Keratinocyte (primary cell): ENCODE results near the gene ADAMTS9. TPM values are rescaled to one million over a fixed set of nuclear protein-coding genes. Genes with fewer than 3 reads are reported as not detected.

Experiments
- DNase-seq: peaks from one replicate; pipeline ENCODE4 v3.0.0-alpha.2; 2011; ENCODE audit warnings: low read depth, missing footprints, low spot score
- FAIRE-seq: peaks from 2 replicates; lab custom pipeline; 2011; peaks lifted over from hg19 to GRCh38; lab: Jason Lieb, UNC
- H2AFZ ChIP-seq: 2 replicates; pipeline ENCODE4 v1.6.0; 2012; ENCODE audit warnings: low read length, control low read depth, inconsistent platforms; ENCODE audit not compliant: control insufficient read depth
- H3K27ac ChIP-seq: 2 replicates; pipeline ENCODE4 v1.5.1; 2011; ENCODE audit warnings: low read length; ENCODE audit not compliant: control insufficient read depth, insufficient read depth
- H3K27me3 ChIP-seq: 3 replicates; pipeline ENCODE4 v1.6.0; 2011; ENCODE audit warnings: low read length; ENCODE audit not compliant: control insufficient read depth, insufficient read depth; ENCODE audit errors: extremely low read depth
- H3K36me3 ChIP-seq, 2 experiments: 2 replicates in 1 of 2; 3 replicates in 1 of 2; pipeline ENCODE4 v1.5.1; 2011; ENCODE audit warnings: low read length in 2 of 2, mild to moderate bottlenecking in 1 of 2; ENCODE audit not compliant: control insufficient read depth in 2 of 2, insufficient read depth in 2 of 2; ENCODE audit errors: extremely low read depth in 1 of 2
- H3K4me1 ChIP-seq: 3 replicates; pipeline ENCODE4 v1.5.1; 2011; ENCODE audit warnings: low read length; ENCODE audit not compliant: control insufficient read depth, insufficient read depth; ENCODE audit errors: extremely low read depth
- H3K4me2 ChIP-seq: 3 replicates; pipeline ENCODE4 v1.6.0; 2011; ENCODE audit warnings: low read depth, low read length; ENCODE audit not compliant: control insufficient read depth, insufficient read depth; ENCODE audit errors: extremely low read depth
- H3K4me3 ChIP-seq, 3 experiments: fragments of 200-600 bp in 1 of 3; sonication (generic) in 1 of 3; 2 replicates in 2 of 3; 3 replicates in 1 of 3; pipeline ENCODE4 v1.5.1; 2011 to 2016; ENCODE audit warnings: low read length in 3 of 3, mild to moderate bottlenecking in 3 of 3, control low read depth in 2 of 3, inconsistent platforms in 1 of 3, low read depth in 1 of 3, mixed read lengths in 1 of 3, mixed run types in 1 of 3, moderate library complexity in 1 of 3; ENCODE audit not compliant: control insufficient read depth in 2 of 3, insufficient read depth in 2 of 3; ENCODE audit errors: extremely low read depth in 1 of 3
- H3K79me2 ChIP-seq: 2 replicates; pipeline ENCODE4 v1.6.0; 2012; ENCODE audit warnings: low read length; ENCODE audit not compliant: control insufficient read depth, insufficient read depth
- H3K9ac ChIP-seq: 3 replicates; pipeline ENCODE4 v1.6.0; 2011; ENCODE audit warnings: low read length; ENCODE audit not compliant: control insufficient read depth, insufficient read depth; ENCODE audit errors: extremely low read depth
- H3K9me1 ChIP-seq: 3 replicates; pipeline ENCODE4 v1.6.0; 2011; ENCODE audit warnings: low read length; ENCODE audit not compliant: control insufficient read depth, insufficient read depth; ENCODE audit errors: extremely low read depth
- H3K9me3 ChIP-seq: 2 replicates; pipeline ENCODE4 v1.5.1; 2012; ENCODE audit warnings: low read depth, low read length; ENCODE audit not compliant: control insufficient read depth
- H4K20me1 ChIP-seq: 3 replicates; pipeline ENCODE4 v1.6.0; 2011; ENCODE audit warnings: low read length; ENCODE audit not compliant: control insufficient read depth, insufficient read depth; ENCODE audit errors: extremely low read depth
- CTCF ChIP-seq, 3 experiments: IDR thresholded peaks in 1 of 3; conservative IDR thresholded peaks in 1 of 3; optimal IDR thresholded peaks in 1 of 3; 2 replicates in 2 of 3; 3 replicates in 1 of 3; pipeline versions ENCODE3 to v1.5.1; 2011; ENCODE audit warnings: low read length in 3 of 3, mild to moderate bottlenecking in 3 of 3, moderate library complexity in 2 of 3, control low read depth in 1 of 3, inconsistent platforms in 1 of 3; ENCODE audit not compliant: insufficient read depth in 2 of 3; ENCODE audit errors: extremely low read depth in 1 of 3
- EZH2 ChIP-seq: IDR thresholded peaks from one replicate; pipeline ENCODE4 v1.6.1; 2012; ENCODE audit warnings: inconsistent platforms, mild to moderate bottlenecking, low read length, moderate library complexity
- dilution Hi-C: fragments of 300-500 bp; cut with MboI; formaldehyde crosslinking; loops from one replicate; pipeline ENCODE4 v1.7.0; 2020; ENCODE audit warnings: low sequenced_read_pairs; ENCODE audit not compliant: extremely low pct_ligation_motif_present
- polyA plus RNA-seq, 5 experiments: library from polyadenylated mRNA; depleted of rRNA in 3 of 5; stranded (reverse) in 3 of 5; stranded (forward) in 1 of 5; unstranded in 1 of 5; fragments of >200 nt; gene quantifications; 1 replicate in 1 of 5; 2 replicates in 3 of 5; 3 replicates in 1 of 5; pipeline versions ENCODE4 v1.2.1 to v1.2.3, GENCODE V29; 2011 to 2012; ENCODE audit warnings: missing spikeins in 2 of 5, low read depth in 1 of 5, low replicate concordance in 1 of 5

The ADAMTS9 gene
- polyA plus RNA-seq, 1 donor (not counting 4 experiments of a cell fraction or from before 2014, with no cell fraction given), result 0.43 TPM

GRCh38 chr3:64536166-64536565 lies 151.6 kb downstream of the ADAMTS9 start:
- Histone ChIP-seq H3K79me2 (no peaks in the 10 kb centered on the region), H3K9me3 (no peaks in the 10 kb centered on the region), H3K27ac (no peak overlapping the region), H3K27me3 (peaks cover 3% of the 10 kb centered on the region), H4K20me1 (no peaks in the 10 kb centered on the region), H3K4me2 (no peak overlapping the region), H3K36me3 (no peaks in the 10 kb centered on the region), H3K9me1 (no peaks in the 10 kb centered on the region), H3K9ac (no peak overlapping the region), H3K4me1 (no peaks in the 10 kb centered on the region), H3K4me3 (no peak overlapping the region), H2AFZ (no peak overlapping the region)
- dilution Hi-C loops, result no loop called here
- TF ChIP-seq EZH2, result no peak
- TF ChIP-seq CTCF (optimal IDR thresholded peaks at IDR 0.05 in 1 of 3, IDR thresholded peaks at IDR 0.05 in 1 of 3, conservative IDR thresholded peaks at IDR 0.05 in 1 of 3; ENCODE audit: extremely low read depth in 1 of 3, insufficient read depth in 2 of 3, low read length in 3 of 3), result no peak
- FAIRE-seq (no peak), DNase-seq (no peak)

- dilution Hi-C loops, result no loop called here
- H3K4me3 ChIP-seq, result no peak overlapping the region
- no peak overlapping the region for H3K27ac ChIP-seq
- peak; percentile 26 for DNase-seq
- H4K20me1 ChIP-seq, result no peaks in the 10 kb centered on the region
- no peaks in the 10 kb centered on the region for H3K36me3 ChIP-seq
- peak overlapping the region; percentile 64 for H2AFZ ChIP-seq
- TF ChIP-seq EZH2 (no peak), CTCF (optimal IDR thresholded peaks at IDR 0.05 in 1 of 3, IDR thresholded peaks at IDR 0.05 in 1 of 3, conservative IDR thresholded peaks at IDR 0.05 in 1 of 3; ENCODE audit: extremely low read depth in 1 of 3, insufficient read depth in 2 of 3, low read length in 3 of 3) (peak; percentile 87 to 92 (median 91))
- peak; percentile 84 for FAIRE-seq
- H3K9me1 ChIP-seq, result no peaks in the 10 kb centered on the region
- H3K9ac ChIP-seq, result no peak overlapping the region
- no peaks in the 10 kb centered on the region for H3K79me2 ChIP-seq
- H3K4me1 ChIP-seq, result no peaks in the 10 kb centered on the region
- no peaks in the 10 kb centered on the region for H3K27me3 ChIP-seq
- H3K4me2 ChIP-seq, result peak overlapping the region; percentile 61
- no peaks in the 10 kb centered on the region for H3K9me3 ChIP-seq
Measured at GRCh38 chr3:64533617-64534317, 154.0 kb downstream of the ADAMTS9 start.
